KOPT-K1 (cell line): ENCODE data around the gene TSSK3.
A peak's percentile ranks its signal among the peaks of the same experiment; 100 is the strongest.
"Not testable (repeated sequence)": the region's sequence is repeated elsewhere in the genome, so short reads cannot be mapped to it uniquely, and the experiment has no call there.

Source experiments
- H3K27ac ChIP-seq: fragments of 200-600 bp; sonication (generic); 2 replicates; pipeline ENCODE4 v1.5.1; 2016; ENCODE audit warnings: antibody characterized with exemption, mild to moderate bottlenecking, low read depth, low read length; ENCODE audit not compliant: poor library complexity, severe bottlenecking
- H3K36me3 ChIP-seq: fragments of 200-600 bp; sonication (generic); 2 replicates; pipeline ENCODE4 v1.5.1; 2017; ENCODE audit warnings: antibody characterized with exemption, mild to moderate bottlenecking, low read length, moderate library complexity; ENCODE audit not compliant: insufficient read depth
- H3K9me3 ChIP-seq: fragments of 200-600 bp; sonication (generic); 2 replicates; pipeline ENCODE4 v1.5.1; 2017; ENCODE audit warnings: antibody characterized with exemption, low read length, mild to moderate bottlenecking; ENCODE audit not compliant: insufficient read depth, poor library complexity, severe bottlenecking

Gene TSSK3

GRCh38 chr1:32394890-32395432 is 32.6 kb downstream of the TSSK3 start:
- Histone ChIP-seq H3K36me3 (peaks cover 27% of the 10 kb centered on the region), H3K9me3 (no peaks in the 10 kb centered on the region), H3K27ac (peak overlapping the region; percentile 67)

GRCh38 chr1:32396524-32396923 is 34.2 kb downstream of the TSSK3 start:
- H3K9me3 ChIP-seq, H3K27ac ChIP-seq: not testable (repeated sequence)
- peaks cover 12% of the 10 kb centered on the region for H3K36me3 ChIP-seq

- no peak overlapping the region for H3K27ac ChIP-seq
- H3K36me3 ChIP-seq: no peaks in the 10 kb centered on the region
- no peaks in the 10 kb centered on the region for H3K9me3 ChIP-seq
Observed at GRCh38 chr1:32398401-32398800, 36.1 kb downstream of the TSSK3 start.

- Histone ChIP-seq H3K27ac (no peak overlapping the region), H3K36me3 (no peaks in the 10 kb centered on the region), H3K9me3 (no peaks in the 10 kb centered on the region)
Observed at GRCh38 chr1:32399843-32400242, 37.5 kb downstream of the TSSK3 start.

GRCh38 chr1:32400876-32401631 is 38.7 kb downstream of the TSSK3 start:
- Histone ChIP-seq H3K27ac (no peak overlapping the region), H3K36me3 (no peaks in the 10 kb centered on the region), H3K9me3 (no peaks in the 10 kb centered on the region)

- Histone ChIP-seq H3K9me3 (no peaks in the 10 kb centered on the region), H3K27ac (no peak overlapping the region), H3K36me3 (no peaks in the 10 kb centered on the region)
Observed at GRCh38 chr1:32404946-32405345, 42.6 kb downstream of the TSSK3 start.

- Histone ChIP-seq H3K9me3 (no peaks in the 10 kb centered on the region), H3K36me3 (no peaks in the 10 kb centered on the region), H3K27ac (no peak overlapping the region)
Observed at GRCh38 chr1:32405672-32406467, 43.5 kb downstream of the TSSK3 start.

GRCh38 chr1:32406629-32407111 is 44.3 kb downstream of the TSSK3 start:
- Histone ChIP-seq H3K36me3 (no peaks in the 10 kb centered on the region), H3K27ac (no peak overlapping the region), H3K9me3 (no peaks in the 10 kb centered on the region)

- Histone ChIP-seq H3K36me3 (no peaks in the 10 kb centered on the region), H3K9me3 (peaks cover 9% of the 10 kb centered on the region), H3K27ac (no peak overlapping the region)
Observed at GRCh38 chr1:32411261-32411660, 48.9 kb downstream of the TSSK3 start.

GRCh38 chr1:32413507-32414185 is 51.3 kb downstream of the TSSK3 start:
- H3K27ac ChIP-seq: no peak overlapping the region
- H3K36me3 ChIP-seq: no peaks in the 10 kb centered on the region
- H3K9me3 ChIP-seq: peaks cover 14% of the 10 kb centered on the region
